ENCODE measurements around the gene MYT1. TPM values are rescaled to one million over a fixed set of nuclear protein-coding genes. Genes with fewer than 3 reads are reported as not detected.
A peak's percentile ranks its signal among the peaks of the same experiment; 100 is the strongest.

MYT1 gene
- polyA plus RNA-seq, 5 donors = 0.13 to 0.43 (median 0.24) TPM

- DNase-seq = peak; percentile 75 to 82
These were observed 48.5 kb downstream of the MYT1 start for GRCh38 chr20:64212755-64213154.

GRCh38 chr20:64214113-64214512 is 49.9 kb downstream of the MYT1 start:
- no peak for DNase-seq

- no peak for DNase-seq
These were observed 50.7 kb downstream of the MYT1 start for GRCh38 chr20:64214952-64215351.

GRCh38 chr20:64216036-64216435 is 51.8 kb downstream of the MYT1 start:
- no peak for DNase-seq

GRCh38 chr20:64216910-64217309 is 52.7 kb downstream of the MYT1 start:
- DNase-seq = no peak

GRCh38 chr20:64217539-64218221 is 53.4 kb downstream of the MYT1 start:
- DNase-seq = no peak

- DNase-seq = no peak
These were observed 55.0 kb downstream of the MYT1 start for GRCh38 chr20:64219202-64219601.

GRCh38 chr20:64219730-64220129 is 55.5 kb downstream of the MYT1 start:
- DNase-seq = no peak

GRCh38 chr20:64220420-64220819 is 56.2 kb downstream of the MYT1 start:
- DNase-seq = no peak

GRCh38 chr20:64220891-64221527 is 56.8 kb downstream of the MYT1 start:
- no peak for DNase-seq

GRCh38 chr20:64222291-64222735 is 58.1 kb downstream of the MYT1 start:
- DNase-seq = no peak

GRCh38 chr20:64222851-64223525 is 58.7 kb downstream of the MYT1 start:
- DNase-seq = no peak

- peak in 1 of 2 donors; percentile 24 for DNase-seq
These were observed 59.3 kb downstream of the MYT1 start for GRCh38 chr20:64223526-64224067.

GRCh38 chr20:64224351-64225170 is 60.3 kb downstream of the MYT1 start:
- DNase-seq = no peak

GRCh38 chr20:64225171-64225595 is 60.9 kb downstream of the MYT1 start:
- DNase-seq = no peak

GRCh38 chr20:64225828-64226598 is 61.8 kb downstream of the MYT1 start:
- no peak for DNase-seq

- DNase-seq = no peak
These were observed 62.7 kb downstream of the MYT1 start for GRCh38 chr20:64226686-64227580.

GRCh38 chr20:64228086-64228653 is 63.9 kb downstream of the MYT1 start:
- DNase-seq = no peak

GRCh38 chr20:64228751-64229506 is 64.7 kb downstream of the MYT1 start:
- DNase-seq = no peak

All from right lung (tissue), 5 donors.